GM18511 (cell line): ENCODE results near the gene GBF1.
"Not testable (repeated sequence)": the region's sequence is repeated elsewhere in the genome, so short reads cannot be mapped to it uniquely, and the experiment has no call there.

Experiments used
- ATAC-seq: cut with Tn5 transposase; IDR thresholded peaks from one replicate; pipeline ENCODE4 v1.9.1; 2021; ENCODE audit warnings: mild to moderate bottlenecking, moderate library complexity; ENCODE audit not compliant: unreplicated experiment

Gene GBF1

DNA sequence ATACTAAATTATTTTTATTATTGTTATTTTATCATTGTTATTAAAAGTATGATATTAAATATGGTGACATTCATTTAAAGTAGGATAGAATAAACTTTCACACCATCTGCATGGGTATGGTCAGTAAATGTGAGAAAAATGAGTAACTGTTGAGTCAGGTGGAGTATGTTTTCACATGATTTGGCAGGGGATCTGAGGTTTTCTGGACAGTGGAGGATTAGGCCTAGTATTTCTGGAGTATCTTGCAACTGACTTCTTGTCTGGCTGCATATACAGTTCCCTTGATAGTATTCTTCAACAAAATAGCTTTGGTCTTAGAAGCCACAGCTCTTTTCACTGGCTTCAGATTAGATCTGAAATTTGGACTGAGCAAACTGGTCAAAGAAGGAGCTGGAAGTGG lies 54.5 kb downstream of the GBF1 start:
- ATAC-seq: no peak

DNA sequence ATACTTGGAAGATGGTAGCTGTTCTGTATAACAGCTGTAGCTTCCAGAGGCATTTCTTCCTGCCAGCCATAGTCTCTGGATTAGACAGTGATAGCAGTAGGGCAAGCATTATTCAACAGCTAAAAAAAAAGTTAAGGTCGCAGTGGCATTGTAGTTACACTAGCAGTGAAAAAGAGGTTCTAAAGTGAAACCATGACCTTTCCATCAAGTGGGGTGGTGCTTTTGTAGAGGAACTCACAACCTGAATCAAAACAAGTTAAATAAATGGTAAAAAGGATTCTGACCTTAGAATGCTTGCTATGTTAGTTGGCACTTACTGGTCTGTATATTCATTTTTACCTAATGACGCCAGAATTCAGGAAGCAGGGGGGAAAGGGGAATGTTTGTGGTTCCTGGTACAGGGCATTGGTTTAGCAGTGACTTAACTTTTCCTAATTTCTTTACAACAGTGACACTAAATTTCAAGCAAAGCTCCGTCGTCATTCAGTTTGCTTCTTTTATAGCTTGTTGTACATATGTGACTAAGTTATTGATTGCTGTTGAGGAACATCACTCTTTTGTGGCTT lies 55.0 kb downstream of the GBF1 start:
- no peak for ATAC-seq

DNA sequence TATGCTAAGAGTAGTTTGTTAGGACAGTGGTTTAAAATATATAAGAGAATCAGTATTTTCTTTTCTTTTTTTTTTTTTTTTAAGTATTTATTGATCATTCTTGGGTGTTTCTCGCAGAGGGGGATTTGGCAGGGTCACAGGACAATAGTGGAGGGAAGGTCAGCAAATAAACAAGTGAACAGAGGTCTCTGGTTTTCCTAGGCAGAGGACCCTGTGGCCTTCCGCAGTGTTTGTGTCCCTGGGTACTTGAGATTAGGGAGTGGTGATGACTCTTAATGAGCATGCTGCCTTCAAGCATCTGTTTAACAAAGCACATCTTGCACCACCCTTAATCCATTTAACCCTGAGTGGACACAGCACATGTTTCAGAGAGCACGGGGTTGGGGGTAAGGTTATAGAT lies 55.6 kb downstream of the GBF1 start:
- ATAC-seq: not testable (repeated sequence)

DNA sequence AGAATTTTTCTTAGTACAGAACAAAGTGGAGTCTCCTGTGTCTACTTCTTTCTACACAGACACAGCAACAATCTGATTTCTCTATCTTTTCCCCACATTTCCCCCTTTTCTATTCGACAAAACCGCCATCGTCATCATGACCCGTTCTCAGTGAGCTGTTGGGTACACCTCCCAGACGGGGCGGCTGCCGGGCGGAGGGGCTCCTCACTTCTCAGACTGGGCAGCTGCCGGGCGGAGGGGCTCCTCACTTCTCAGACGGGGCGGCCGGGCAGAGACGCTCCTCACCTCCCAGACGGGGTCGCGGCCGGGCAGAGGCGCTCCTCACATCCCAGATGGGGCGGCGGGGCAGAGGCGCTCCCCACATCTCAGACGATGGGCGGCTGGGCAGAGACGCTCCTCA lies 56.0 kb downstream of the GBF1 start:
- not testable (repeated sequence) for ATAC-seq

DNA sequence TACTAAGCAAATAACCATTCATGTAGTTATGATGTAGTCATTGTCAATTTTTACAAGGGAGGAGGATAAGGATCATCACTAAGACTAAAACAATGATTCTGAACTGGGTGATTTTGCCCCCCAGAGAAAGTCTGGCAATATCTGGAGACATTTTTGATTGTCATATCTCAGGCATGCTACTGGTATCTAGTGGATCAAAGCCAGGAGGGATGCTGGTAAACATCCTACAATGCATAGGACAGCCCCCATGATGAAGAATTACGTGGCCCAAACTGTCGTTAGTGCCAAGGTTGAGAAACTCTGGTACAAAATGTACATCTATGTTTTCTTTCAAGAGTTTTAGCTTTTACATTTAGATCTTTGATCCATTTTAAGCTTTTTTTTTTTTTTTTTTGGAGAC lies 57.3 kb downstream of the GBF1 start:
- ATAC-seq: no peak

DNA sequence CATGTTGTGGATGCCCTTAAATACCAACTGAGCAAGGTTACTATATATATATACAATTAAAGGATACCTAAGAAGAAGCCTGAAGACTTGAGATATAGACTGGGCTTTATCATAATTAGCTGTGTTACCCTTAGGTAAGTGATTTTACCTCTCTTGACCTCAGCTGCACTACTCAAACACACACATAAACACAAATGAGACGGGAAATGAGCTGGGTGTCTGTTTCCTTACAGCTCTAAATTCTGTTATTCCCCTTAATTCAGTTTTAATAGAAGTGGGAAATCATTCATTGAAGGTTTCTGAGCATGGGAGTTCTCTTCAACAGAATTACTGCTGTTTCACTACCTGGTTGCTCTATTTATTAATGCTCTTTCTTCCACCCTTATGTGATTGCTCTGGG lies 60.7 kb downstream of the GBF1 start:
- no peak for ATAC-seq

DNA sequence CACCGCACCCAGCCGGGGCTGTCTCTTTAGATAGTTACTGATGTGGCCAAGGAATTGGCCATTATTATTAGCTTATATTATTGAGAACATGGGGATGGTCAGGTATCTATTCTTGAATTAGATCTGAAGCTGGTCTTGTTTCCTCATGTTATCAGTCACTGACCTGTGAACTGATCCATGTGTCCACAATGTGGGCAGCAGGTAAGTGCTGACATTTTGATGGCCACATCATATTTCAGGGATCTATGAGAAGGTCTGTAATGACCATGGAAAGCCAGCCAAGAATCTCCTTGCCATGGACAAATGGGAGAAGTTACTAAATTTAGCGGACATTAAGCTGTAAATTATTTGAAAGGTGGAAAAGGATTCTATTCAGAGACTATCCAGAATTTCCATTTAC lies 61.4 kb downstream of the GBF1 start:
- ATAC-seq: no peak

DNA sequence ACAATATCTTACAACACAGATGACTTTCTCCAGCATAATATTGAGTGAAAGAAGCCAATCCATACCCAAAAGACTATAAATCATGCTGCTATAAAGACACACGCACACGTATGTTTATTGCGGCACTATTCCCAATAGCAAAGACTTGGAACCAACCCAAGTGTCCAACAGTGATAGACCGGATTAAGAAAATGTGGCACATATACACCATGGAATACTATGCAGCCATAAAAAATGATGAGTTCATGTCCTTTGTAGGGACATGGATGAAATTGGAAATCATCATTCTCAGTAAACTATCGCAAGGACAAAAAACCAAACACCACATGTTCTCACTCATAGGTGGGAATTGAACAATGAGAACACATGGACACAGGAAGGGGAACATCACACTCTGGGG lies 63.0 kb downstream of the GBF1 start:
- not testable (repeated sequence) for ATAC-seq

DNA sequence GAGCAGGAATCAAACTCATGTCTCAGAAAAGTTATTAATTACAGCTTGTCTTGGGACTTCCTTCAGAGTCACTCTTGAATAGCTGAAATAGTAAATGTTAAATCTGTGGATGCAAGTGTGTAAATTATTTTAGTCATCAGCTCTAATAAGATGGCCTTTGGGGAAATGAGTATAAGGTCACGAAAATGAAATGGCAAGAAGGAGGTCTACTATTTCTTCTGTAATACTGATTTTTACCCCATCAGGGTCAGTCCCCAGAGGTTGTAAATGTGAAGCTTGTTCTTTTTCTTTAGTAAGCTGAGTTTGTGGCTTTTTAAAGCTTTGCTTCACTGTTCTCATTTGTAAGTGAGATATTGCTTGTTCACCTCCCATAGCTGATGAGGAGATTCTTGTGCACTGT lies 63.9 kb downstream of the GBF1 start:
- ATAC-seq: no peak

DNA sequence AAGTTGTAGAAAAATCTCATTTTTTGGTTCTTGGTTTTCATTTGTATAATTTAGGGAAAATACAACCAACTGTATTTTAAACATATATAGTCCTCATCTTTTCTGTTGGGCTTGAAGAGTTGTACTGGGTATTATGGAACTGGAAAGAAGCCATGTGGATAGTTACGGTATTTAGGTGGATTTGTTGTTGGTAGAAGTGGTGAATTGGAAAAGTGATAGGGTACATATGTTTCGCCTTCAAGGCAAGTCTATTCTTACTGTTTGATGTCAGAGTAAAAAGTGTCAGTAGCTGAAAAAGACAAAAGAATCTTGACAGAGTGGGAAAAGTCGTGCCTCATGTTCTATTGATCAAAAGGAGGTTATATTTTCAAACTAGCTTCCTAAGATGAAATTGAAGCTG lies 64.6 kb downstream of the GBF1 start:
- ATAC-seq: no peak

DNA sequence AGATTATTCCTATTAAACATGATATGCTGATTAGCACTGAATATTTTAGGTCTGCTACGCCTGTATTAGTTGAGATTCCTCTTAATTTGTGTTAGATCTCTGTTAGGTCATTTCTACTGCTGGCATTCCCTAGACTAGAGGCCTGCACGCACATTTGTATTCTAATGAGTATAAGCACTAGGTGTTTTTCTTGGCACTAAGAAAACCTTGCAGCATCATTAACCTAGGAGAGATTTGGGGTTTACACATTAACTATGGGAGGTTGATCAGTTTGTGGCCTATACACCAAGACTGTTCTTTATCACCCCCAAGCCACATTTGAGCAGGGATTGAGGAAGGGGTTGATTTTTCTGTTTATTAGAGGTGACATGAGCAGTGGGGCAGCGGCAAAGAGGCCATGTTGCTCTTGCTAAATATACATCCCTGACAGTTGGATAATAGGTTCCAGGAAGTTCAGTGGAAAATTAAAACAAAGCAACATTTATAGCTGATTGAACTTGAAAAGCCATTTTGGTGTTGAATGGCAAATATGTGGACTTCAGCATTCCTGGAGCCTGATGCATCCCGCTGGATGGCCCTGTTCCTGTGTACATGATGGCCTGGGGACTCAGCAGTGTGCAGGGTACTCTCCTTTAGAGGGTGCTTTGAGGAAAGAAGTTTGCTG lies 65.2 kb downstream of the GBF1 start:
- ATAC-seq: no peak

DNA sequence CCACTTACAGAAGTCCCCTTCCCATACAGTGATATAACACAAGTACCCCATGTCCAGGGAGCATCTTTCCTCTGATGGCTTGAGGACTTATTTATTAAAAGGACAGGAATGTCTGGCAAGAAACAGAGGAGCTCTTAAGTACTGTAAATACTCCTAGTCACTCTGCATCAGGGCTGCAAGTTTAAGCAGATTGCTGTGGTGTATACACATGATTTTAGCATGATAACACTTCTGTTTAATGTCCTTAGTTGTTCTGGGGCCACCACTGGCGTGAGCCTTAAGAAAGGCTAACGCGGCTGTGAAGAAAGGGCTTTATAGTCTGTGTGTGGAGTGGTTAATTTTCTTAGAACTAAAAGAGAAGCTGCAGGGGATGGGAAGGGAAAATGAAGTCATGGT lies 65.7 kb downstream of the GBF1 start:
- no peak for ATAC-seq

DNA sequence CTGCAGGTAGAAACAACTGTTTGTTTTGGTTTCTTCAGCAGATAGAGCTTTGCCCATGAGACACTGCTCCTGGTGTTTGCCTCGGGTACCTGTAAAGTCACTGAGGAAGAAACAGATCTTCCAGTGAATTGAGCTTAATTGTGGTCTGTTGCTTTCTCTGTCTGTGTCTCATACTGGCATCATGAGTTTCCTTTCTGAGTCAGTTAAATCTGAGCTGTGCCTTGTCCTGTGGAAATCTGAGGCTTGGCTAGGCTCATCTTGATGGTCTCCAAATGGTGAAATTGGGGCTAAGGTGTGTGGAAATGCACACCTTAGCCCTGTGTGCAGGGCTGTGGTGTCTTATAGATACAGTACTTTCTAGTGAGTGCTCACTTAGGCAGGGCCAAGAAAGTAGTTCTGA lies 67.4 kb downstream of the GBF1 start:
- no peak for ATAC-seq

DNA sequence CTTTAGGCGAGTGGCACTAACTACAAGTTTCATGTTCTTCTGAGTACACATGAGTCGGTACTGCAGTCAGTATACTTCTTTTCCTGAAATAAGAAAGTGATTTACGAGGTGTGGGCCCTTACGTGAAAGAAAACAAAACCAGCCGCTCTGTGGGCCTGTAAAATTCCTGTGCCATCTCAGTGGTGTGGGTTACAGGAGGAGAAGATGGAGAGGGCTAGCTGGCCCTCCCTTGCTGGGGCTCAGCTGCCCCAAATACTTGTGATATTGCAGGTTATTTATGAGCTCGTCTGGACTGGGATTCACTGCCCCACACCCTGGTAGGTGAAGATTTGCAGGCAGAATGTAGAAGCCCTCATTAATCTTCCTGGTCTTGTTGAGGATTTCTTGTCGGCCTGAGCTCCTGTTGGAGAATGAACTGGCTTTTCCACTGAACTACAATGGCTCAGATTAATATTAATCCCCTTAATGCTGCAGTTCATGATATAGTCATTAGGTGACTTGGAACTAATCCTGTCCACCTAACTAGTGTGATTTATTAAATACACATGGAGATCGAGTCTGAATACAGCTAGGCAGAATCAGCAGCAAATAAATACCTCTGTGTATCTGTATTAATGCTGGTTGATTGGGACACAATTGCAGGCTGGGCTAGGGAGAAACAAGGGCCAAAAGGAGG lies 68.0 kb downstream of the GBF1 start:
- ATAC-seq: no peak

DNA sequence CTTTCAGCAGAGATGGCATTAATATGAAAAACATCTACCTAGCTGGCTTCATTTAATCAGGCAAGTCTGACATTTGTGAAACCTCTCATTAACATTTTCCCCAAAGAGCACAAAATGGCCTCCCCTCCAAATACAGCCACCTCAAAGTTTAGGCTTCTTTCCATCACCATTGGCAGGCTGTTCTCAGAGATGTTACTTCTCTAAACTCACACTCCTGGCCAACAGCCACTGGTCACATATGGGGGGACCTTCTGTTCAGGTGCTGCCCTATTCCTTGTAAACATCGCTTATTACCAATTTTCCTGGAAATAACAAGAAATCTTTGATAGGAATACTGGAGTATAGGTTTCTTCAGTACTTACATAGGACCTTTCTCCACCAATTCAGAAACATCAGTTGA lies 69.5 kb downstream of the GBF1 start:
- ATAC-seq: no peak

DNA sequence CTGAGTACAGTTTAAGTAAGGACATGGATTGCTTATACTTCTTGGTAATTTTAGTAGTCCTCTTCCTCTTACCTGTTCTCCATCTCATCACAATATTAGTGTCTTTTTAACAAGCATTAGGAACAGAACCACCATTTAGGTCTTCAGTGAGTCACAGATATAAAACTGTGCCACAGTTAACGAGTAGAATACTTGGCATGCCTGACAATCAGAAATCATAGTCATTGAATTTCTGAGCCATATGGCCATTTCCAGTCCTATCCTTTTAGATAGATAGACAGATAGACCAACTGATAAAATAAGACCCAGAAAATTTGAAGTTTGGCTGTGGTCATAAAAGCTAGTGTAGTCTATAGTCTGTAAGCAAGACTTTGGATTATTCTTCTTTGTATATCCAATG lies 71.1 kb downstream of the GBF1 start:
- ATAC-seq: no peak

DNA sequence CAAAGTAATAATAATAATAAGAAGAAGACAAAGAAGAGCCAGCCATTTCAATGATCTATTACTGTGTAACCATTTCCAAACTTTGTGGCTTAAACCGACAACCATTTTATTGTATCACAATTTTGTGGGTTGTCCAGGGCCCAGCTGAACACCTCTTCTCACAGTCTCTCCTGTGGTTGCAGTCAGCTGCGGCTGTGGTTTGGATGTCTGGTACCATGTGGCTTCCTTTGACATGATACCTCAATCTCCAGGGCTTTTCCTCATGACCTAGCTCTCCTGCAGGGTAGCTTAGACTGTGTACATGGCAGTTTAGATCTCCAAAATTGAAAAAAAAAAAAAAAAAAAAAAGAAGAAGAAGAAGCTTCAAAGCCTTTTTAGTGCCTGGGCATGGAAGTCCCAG lies 77.6 kb downstream of the GBF1 start:
- no peak for ATAC-seq

DNA sequence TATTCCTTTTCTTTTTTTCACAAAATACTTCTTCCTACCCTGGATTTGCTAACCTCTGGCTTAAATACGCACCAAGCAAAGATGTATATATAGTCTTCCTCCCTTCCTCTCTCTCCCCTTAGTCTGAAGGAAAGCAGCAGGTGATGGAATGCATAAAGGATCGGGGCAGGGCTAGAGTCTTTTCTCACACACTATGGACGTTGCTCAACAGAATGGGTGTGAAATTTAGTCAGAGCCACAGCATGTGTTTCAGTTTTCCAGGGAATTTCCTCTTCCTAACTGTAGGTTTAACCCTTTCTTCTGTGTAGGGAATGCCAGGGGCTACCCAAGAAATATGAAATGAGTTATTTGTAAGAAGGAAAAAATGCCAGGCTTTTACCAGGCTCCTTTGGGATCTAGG lies 78.7 kb downstream of the GBF1 start:
- ATAC-seq: no peak

DNA sequence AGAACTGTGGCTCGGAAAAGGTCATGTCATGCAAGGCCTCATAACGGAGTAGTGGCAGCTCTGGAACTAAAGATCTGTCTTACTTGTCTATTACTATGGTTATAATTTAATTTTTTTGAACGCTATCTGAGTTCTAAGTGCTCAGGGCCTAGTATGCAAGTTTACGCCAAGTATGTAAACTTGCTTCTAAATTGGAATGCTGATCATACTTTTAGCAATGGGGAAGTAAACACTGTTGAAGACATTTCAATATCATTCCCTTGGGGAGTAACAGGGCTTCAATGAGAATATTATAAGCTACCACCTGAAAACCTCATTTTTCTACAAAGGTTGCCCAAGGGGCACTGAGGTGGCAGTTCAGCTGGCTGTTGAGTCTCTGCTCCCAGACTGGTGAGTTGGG lies 80.7 kb downstream of the GBF1 start:
- no peak for ATAC-seq

DNA sequence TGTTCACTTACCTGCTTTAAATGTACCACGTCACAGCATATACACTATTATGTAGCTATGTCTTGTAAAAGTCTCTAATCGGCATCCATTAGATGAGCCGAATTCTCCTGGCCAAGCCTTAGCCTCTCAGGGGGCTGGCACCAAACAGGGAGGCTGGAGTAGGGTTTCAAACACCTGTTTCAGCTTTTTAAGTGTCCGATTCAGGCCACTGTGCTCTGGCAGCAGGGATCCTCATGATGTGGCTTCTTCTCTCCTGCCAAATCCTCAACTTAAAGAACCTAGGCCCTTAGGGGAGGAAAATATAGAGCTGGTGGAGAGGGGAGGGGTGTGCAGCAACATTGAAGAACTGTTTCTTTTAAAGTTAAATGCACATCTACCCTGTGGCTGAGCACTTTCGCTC lies 81.7 kb downstream of the GBF1 start:
- ATAC-seq: no peak

DNA sequence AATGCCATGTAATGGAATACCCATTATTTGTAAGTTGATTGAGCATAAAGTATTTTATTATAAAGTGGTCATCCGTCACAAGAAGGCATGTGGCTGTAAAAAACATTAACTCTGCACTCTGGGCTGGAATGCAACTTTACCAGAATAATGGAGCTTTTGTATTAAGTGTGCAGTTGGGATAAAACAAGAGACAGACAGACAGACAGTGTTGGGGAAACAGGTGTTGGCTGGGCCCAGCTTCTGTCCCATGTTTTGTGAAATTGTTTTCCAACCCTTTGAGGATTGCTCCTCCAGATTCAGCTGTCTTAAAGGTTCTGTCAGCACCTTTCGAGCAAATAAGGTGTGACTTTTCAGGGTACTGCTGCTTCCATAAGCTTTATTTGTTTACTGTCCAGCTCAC lies 82.3 kb downstream of the GBF1 start:
- ATAC-seq: no peak

DNA sequence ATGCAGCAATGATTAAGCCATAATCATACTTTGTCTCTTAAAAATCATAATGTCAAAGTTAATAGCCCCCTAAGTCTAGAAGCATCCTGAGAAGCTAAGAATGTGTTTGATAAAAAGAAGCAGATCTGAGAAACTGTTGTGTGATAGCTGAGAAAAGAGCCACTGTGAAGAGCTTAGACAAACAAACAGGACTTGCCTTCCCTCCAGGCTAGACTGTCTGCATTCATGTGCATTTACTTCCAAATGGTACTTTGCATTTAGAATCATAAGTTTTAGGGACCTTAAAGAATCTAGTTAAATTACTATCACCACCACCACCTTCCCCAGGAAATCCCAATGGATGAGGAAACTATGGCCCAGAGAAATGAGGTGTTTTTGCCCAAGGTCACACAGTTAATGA lies 87.4 kb downstream of the GBF1 start:
- ATAC-seq: no peak

DNA sequence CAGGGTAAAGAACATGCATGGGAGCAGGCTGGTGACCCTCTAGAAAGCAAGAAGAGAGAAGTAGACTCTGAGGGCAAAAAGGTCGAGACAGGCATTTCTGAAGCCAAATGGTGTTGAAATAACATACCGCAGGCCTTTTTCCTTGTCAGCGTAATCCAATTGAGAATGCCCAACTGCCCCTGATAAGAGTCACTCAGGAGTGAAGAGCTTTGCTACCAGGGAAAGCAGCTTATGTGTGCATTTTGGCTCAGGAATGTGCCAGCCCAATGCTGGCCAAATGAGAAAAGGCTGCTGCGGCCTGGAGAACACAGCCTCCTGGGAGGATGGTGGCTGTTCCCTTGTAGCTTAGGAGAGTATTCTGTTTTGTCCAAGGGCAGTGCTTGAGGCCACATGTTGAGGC lies 88.8 kb downstream of the GBF1 start:
- ATAC-seq: no peak
